GM12875 (cell line): ENCODE measurements around the gene PDE9A.
"Not testable (repeated sequence)": the region's sequence is repeated elsewhere in the genome, so short reads cannot be mapped to it uniquely, and the experiment has no call there.

ENCODE experiments used
- H3K4me3 ChIP-seq: one replicate; pipeline ENCODE4 v1.5.1; 2011; ENCODE audit warnings: low read depth, low read length, control low read depth
- TF ChIP-seq, protein P1 (sequence below): IDR thresholded peaks from 2 replicates; pipeline ENCODE4 v1.5.1; 2011; ENCODE audit warnings: low read depth, mild to moderate bottlenecking, control low read depth, inconsistent platforms, low read length, moderate library complexity, borderline replicate concordance; ENCODE audit not compliant: insufficient read depth

Gene PDE9A

DNA sequence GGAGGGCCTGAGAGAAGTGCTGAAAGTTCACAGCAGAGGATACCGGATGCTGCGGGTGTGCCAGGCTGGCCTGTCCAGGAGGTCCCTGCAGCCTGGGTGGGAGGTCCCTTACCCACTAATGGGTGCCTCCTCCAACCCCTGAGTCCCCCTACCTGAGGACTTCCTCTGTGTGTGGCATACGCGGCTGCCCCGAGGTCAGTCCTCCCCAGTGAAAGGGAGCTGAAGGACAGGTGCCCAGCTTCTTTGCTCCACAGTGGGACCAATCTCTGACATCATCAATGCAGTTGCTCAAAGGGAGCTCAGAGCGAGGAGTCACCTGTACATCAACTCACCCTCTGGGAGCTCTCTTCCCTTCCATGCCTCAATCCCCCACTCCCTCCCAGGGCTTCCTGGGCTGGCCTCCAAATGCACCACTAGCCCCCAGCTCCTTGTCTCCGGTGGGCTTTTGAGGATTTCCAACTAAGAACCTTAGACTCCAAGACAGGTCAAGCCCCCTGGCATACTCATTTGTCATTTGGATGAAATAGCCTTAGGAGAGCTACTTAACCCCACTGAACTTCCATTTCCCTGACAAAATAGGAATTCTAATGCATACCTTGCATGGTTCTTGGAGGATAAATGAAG, 53.9 kb downstream of the PDE9A start:
- TF ChIP-seq, protein P1, sequence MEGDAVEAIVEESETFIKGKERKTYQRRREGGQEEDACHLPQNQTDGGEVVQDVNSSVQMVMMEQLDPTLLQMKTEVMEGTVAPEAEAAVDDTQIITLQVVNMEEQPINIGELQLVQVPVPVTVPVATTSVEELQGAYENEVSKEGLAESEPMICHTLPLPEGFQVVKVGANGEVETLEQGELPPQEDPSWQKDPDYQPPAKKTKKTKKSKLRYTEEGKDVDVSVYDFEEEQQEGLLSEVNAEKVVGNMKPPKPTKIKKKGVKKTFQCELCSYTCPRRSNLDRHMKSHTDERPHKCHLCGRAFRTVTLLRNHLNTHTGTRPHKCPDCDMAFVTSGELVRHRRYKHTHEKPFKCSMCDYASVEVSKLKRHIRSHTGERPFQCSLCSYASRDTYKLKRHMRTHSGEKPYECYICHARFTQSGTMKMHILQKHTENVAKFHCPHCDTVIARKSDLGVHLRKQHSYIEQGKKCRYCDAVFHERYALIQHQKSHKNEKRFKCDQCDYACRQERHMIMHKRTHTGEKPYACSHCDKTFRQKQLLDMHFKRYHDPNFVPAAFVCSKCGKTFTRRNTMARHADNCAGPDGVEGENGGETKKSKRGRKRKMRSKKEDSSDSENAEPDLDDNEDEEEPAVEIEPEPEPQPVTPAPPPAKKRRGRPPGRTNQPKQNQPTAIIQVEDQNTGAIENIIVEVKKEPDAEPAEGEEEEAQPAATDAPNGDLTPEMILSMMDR = no peak
- H3K4me3 ChIP-seq = no peak overlapping the region

DNA sequence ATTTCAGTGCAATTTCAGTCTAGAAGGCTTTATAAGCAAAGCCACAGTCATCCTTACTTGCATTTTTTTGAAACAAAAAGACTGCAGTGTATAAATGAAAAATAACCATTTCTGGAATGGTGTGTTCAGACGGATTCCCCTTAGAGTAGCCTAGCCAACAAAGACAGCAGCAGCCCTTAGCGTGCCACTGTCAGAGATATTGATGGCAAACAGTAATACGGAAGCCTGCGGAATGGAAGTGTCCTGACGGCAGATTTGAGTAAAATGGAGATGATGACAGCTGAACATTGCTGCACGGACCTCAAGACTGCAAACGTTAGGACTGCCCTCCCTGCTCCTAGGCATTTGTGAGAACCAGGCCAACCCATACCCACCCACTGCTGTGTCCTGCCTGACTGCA, 54.7 kb downstream of the PDE9A start:
- no peak overlapping the region for H3K4me3 ChIP-seq
- TF ChIP-seq, protein P1 = no peak

DNA sequence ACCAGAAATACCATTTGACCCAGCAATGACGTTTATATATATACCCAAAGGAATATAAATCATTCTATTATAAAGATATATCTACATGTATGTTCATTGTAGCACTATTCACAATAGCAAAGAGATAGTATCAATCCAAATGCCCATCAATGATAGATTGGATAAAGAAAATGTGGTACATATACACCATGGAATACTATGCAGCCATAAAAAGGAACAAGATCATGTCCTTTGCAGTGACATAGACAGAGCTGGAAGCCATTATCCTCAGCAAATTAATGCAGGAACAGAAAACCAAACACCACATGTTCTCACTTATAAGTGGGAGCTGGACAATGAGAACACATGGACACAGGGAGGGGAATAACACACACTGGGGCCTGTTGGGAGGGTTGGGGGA, 55.5 kb downstream of the PDE9A start:
- not testable (repeated sequence) for H3K4me3 ChIP-seq

DNA sequence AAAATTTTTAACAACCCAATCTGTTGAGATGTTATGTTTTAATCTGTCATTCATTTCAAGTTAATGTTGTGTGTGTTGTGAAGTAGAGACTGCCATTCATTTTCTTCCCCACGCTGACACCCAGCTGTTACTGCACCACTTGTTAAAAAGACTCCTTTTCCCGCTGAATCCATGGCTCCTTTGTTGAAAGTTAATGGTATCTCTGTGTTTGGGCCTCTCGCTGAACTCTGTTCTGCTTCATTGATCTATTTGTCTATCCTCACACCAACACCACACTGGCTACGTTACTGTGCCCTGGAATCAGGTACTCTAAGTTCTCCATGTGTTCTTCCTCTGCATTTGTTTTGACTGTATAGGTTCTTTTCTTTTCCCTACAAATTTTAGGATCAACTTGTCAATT, 58.2 kb downstream of the PDE9A start:
- H3K4me3 ChIP-seq = no peak overlapping the region
- TF ChIP-seq, protein P1 = no peak

DNA sequence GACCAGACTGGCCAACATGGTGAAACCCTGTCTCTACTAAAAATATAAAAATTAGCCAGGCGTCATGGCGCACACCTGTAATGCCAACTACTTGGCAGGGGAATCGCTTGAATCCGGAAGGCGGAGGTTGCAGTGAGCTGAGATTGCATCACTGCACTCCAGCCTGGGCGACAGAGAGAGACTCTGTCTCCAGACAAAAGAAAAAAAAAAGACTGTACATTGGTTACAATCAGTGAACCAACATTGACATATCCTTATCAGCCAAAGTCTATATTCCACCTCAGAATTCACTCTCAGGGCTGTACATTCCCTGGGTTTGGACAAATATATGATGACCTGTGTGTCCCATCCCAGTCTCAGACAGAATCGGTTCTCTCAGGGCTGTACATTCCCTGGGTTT, 62.0 kb downstream of the PDE9A start:
- not testable (repeated sequence) for H3K4me3 ChIP-seq

DNA sequence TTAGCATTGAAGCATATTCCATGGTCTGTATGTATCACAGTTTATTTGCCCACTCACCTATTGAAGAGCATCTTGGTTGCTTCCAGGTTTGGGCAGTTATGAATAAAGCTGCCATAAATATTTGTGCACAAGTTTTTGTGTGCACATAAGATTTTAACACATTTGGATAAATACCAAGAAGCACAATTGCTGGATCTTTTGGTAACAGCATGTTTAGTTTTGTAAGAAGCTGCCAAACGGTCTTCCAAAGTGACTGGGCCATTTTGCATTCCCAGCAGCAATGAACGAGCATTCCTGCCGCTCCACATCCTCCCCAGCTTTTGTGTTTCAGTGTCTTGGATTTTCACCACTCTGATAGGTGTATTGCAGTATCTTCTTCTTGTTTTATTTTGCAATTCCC, 62.7 kb downstream of the PDE9A start:
- TF ChIP-seq, protein P1 = no peak
- H3K4me3 ChIP-seq = no peak overlapping the region

DNA sequence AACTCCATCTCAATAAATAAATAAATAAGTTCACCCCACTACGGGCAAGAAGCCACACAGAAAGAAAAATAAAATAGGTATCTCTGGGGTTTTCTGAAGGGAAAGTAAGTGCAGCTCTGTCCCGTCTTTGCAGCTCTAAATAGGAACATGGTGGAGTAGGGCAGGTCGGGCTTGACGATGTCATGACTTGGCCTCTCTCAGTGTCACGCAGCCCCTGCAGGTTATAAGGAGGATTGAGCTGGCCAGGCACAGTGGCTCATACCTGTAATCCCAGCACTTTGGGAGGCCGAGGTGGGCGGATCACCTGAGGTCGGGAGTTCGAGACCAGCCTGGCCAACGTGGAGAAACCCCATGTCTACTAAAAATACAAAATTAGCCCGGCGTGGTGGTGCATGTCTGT, 67.1 kb downstream of the PDE9A start:
- not testable (repeated sequence) for H3K4me3 ChIP-seq

DNA sequence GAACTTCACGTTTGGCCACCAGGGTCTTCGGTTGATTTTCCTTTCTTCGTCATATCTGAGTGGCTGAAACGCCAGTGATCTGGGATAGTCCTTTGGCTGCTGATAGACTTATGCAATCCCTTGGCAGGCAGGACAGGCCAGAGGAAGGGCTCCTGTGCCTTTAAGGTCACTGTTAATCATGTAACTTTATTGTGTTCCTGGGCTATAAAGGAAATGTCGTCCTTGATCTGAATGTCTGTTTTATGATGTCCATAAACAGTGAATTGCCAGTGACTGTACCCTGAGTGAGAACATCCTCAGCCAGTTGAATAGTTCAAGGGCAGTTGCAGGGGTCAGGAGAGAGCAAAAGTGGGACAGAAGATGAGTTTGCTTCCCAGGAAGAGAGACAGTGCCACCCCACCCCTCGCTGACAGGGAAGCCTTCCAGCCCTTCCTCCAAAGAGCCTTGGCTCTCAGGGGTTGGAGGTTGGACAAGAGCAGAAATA, 68.0 kb downstream of the PDE9A start:
- no peak overlapping the region for H3K4me3 ChIP-seq
- TF ChIP-seq, protein P1 = no peak

DNA sequence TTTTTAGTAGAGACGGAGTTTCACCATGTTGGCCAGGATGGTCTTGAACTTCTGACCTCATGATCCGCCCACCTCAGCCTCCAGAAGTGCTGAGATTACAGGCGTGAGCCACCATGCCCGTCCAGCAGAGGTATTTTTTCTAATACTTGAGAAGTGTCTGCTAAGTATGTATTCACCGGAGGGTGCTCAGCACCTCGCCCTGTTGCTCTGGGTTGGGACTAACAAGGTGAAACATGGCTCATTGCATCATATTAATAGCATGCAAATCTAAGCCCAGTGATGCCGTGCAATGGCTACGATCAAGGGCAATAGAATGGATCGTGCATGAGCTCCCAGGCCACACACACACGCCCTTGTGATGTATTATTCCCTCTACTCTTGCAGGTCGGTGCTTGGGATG, 68.7 kb downstream of the PDE9A start:
- TF ChIP-seq, protein P1 = no peak
- no peak overlapping the region for H3K4me3 ChIP-seq
